Right lung (tissue), 5 donors: ENCODE measurements around the gene DCC. TPM values are rescaled to one million over a fixed set of nuclear protein-coding genes. Genes with fewer than 3 reads are reported as not detected.
A peak's percentile ranks its signal among the peaks of the same experiment; 100 is the strongest.

Experiments
- DNase-seq, 2 donors: peaks; one replicate each; pipeline ENCODE4 v3.0.0-alpha.2; 2013
- polyA plus RNA-seq, 5 donors: library from polyadenylated mRNA; unstranded; fragments of 120-200 nt; gene quantifications; one replicate each; pipeline versions ENCODE4 v1.2.1 to v1.2.3, GENCODE V29; 2013; ENCODE audit warnings: inconsistent platforms in 1 of 5, low replicate concordance in 1 of 5; ENCODE audit not compliant: insufficient read length in 5 of 5, insufficient read depth in 1 of 5

Gene DCC
- polyA plus RNA-seq, 5 donors = 0.92 to 4.5 (median 2.5) TPM

- no peak for DNase-seq
Observed at GRCh38 chr18:53169346-53169745, 829.3 kb downstream of the DCC start.

GRCh38 chr18:53191634-53192033, 851.6 kb downstream of the DCC start:
- DNase-seq = no peak

- DNase-seq = no peak
Observed at GRCh38 chr18:53193870-53194269, 853.9 kb downstream of the DCC start.

- no peak for DNase-seq
Observed at GRCh38 chr18:53219853-53220252, 879.9 kb downstream of the DCC start.

GRCh38 chr18:53224128-53224778, 884.3 kb downstream of the DCC start:
- no peak for DNase-seq

- DNase-seq = no peak
Observed at GRCh38 chr18:53225567-53226325, 885.7 kb downstream of the DCC start.

- DNase-seq = no peak
Observed at GRCh38 chr18:53234610-53235009, 894.6 kb downstream of the DCC start.

GRCh38 chr18:53241161-53241560, 901.2 kb downstream of the DCC start:
- DNase-seq = no peak

- DNase-seq = no peak
Observed at GRCh38 chr18:53253789-53254188, 913.8 kb downstream of the DCC start.

GRCh38 chr18:53254265-53254664, 914.3 kb downstream of the DCC start:
- no peak for DNase-seq

GRCh38 chr18:53261241-53261640, 921.2 kb downstream of the DCC start:
- no peak for DNase-seq

- no peak for DNase-seq
Observed at GRCh38 chr18:53266850-53267249, 926.9 kb downstream of the DCC start.

GRCh38 chr18:53268455-53268854, 928.5 kb downstream of the DCC start:
- DNase-seq = no peak

- DNase-seq = no peak
Observed at GRCh38 chr18:53281406-53281805, 941.4 kb downstream of the DCC start.

GRCh38 chr18:53283708-53284107, 943.7 kb downstream of the DCC start:
- no peak for DNase-seq

GRCh38 chr18:53305461-53305860, 965.5 kb downstream of the DCC start:
- DNase-seq = no peak

- DNase-seq = no peak
Observed at GRCh38 chr18:53319628-53320027, 979.6 kb downstream of the DCC start.

- no peak for DNase-seq
Observed at GRCh38 chr18:53322163-53322562, 982.2 kb downstream of the DCC start.

- no peak for DNase-seq
Observed at GRCh38 chr18:53324353-53324752, 984.4 kb downstream of the DCC start.

- DNase-seq = no peak
Observed at GRCh38 chr18:53360501-53361443, 1020.8 kb downstream of the DCC start.

- DNase-seq = peak; percentile 39 to 46
Observed at GRCh38 chr18:53375621-53376020, 1035.6 kb downstream of the DCC start.

GRCh38 chr18:53380063-53380639, 1040.2 kb downstream of the DCC start:
- peak; percentile 10 to 31 for DNase-seq
